Gastroesophageal sphincter (tissue), 4 donors: ENCODE results near the gene IL31. TPM values are rescaled to one million over a fixed set of nuclear protein-coding genes. Genes with fewer than 3 reads are reported as not detected.

Source experiments
- ATAC-seq: fragments of 150-250 bp; one replicate; pipeline ENCODE4 v1.9.1; 2016; ENCODE audit warnings: mild to moderate bottlenecking, moderate library complexity
- H3K27ac ChIP-seq, 4 donors: fragments of 200-600 bp; sonication (generic) in 3 of 4; 1 replicate in 3 of 4; 2 replicates in 1 of 4; pipeline ENCODE4 v1.5.1; 2016 to 2019
- H3K27me3 ChIP-seq: fragments of 200-600 bp; sonication (generic); one replicate; pipeline ENCODE4 v1.5.1; 2019
- H3K36me3 ChIP-seq, 2 donors: fragments of 200-600 bp; sonication (generic); one replicate each; pipeline ENCODE4 v1.5.1; 2019; ENCODE audit warnings: control low read depth in 1 of 2
- H3K4me1 ChIP-seq, 3 donors: fragments of 200-600 bp; sonication (generic); 1 replicate in 2 of 3; 2 replicates in 1 of 3; pipeline ENCODE4 v1.5.1; 2016 to 2019; ENCODE audit warnings: control low read depth in 2 of 3
- H3K4me3 ChIP-seq, 2 donors: fragments of 200-600 bp; sonication (generic); one replicate each; pipeline ENCODE4 v1.5.1; 2019; ENCODE audit warnings: mild to moderate bottlenecking in 1 of 2, moderate library complexity in 1 of 2
- H3K9me3 ChIP-seq, 3 donors: fragments of 200-600 bp; sonication (generic); one replicate each; pipeline ENCODE4 v1.5.1; 2017 to 2019; ENCODE audit warnings: control low read depth in 2 of 3
- CTCF ChIP-seq, 4 experiments: fragments of 200-600 bp in 2 of 4; fragments of 450-650 bp in 2 of 4; sonication (generic) in 1 of 4; IDR thresholded peaks; one replicate each; pipeline ENCODE4 v1.5.1; 2017 to 2019; ENCODE audit warnings: antibody characterized with exemption in 4 of 4, mild to moderate bottlenecking in 2 of 4, moderate library complexity in 2 of 4
- EP300 ChIP-seq: sonication (generic); formaldehyde crosslinking; IDR thresholded peaks from one replicate; pipeline ENCODE4 v1.6.1; 2017; ENCODE audit warnings: antibody characterized with exemption, mild to moderate bottlenecking
- POLR2A ChIP-seq, 2 donors: fragments of 450-650 bp; IDR thresholded peaks; one replicate each; pipeline ENCODE4 v1.6.1; 2017; ENCODE audit warnings: antibody characterized with exemption in 2 of 2, mild to moderate bottlenecking in 2 of 2, moderate library complexity in 1 of 2
- POLR2AphosphoS5 ChIP-seq: sonication (generic); formaldehyde crosslinking; IDR thresholded peaks from one replicate; pipeline ENCODE4 v1.6.1; 2017; ENCODE audit warnings: antibody characterized with exemption
- WGBS, 2 donors: methylation state at CpG; one replicate each; pipeline ENCODE4 v1.1.5; 2018; ENCODE audit warnings: low coverage in 1 of 2; 5-methylcytosine and 5-hydroxymethylcytosine counted together
- total RNA-seq, 4 donors: library from RNA; depleted of rRNA; stranded (reverse); fragments of >200 nt; gene quantifications; one replicate each; pipeline ENCODE4 v1.1.0, GENCODE V29; 2016

Gene IL31
- total RNA-seq, 4 donors from 2014 or later: not detected

- H3K27ac ChIP-seq: no peak overlapping the region
- ATAC-seq: no peak
- H3K4me3 ChIP-seq: no peak overlapping the region
- H3K36me3 ChIP-seq: no peaks in the 10 kb centered on the region
- no peaks in the 10 kb centered on the region for H3K4me1 ChIP-seq
- WGBS, 2 donors: 94% methylated on average over 3 of the region's 3 CpGs; no CpG with 5 or more reads in 1 of the 2 donors
- no peaks in the 10 kb centered on the region for H3K9me3 ChIP-seq
- TF ChIP-seq POLR2A (IDR thresholded peaks at IDR 0.05) (no peak), EP300 (no peak), POLR2AphosphoS5 (no peak), CTCF (IDR thresholded peaks at IDR 0.05) (no peak)
- H3K27me3 ChIP-seq: peaks cover 4% of the 10 kb centered on the region
These were observed 11.0 kb downstream of the IL31 start for GRCh38 chr12:122162976-122163375.

- H3K36me3 ChIP-seq: no peaks in the 10 kb centered on the region
- ATAC-seq: no peak
- no peak overlapping the region for H3K27ac ChIP-seq
- no peaks in the 10 kb centered on the region for H3K4me1 ChIP-seq
- peaks cover 3% of the 10 kb centered on the region for H3K27me3 ChIP-seq
- TF ChIP-seq POLR2A (IDR thresholded peaks at IDR 0.05) (no peak), POLR2AphosphoS5 (no peak), EP300 (no peak), CTCF (IDR thresholded peaks at IDR 0.05) (no peak)
- no peak overlapping the region for H3K4me3 ChIP-seq
- WGBS, 2 donors: 78 to 79% methylated on average over 7 of the region's 8 CpGs
- no peaks in the 10 kb centered on the region for H3K9me3 ChIP-seq
These were observed 12.3 kb downstream of the IL31 start for GRCh38 chr12:122161682-122162081.

- H3K4me3 ChIP-seq: no peak overlapping the region
- no peaks in the 10 kb centered on the region for H3K27me3 ChIP-seq
- H3K4me1 ChIP-seq: no peaks in the 10 kb centered on the region
- H3K9me3 ChIP-seq: no peaks in the 10 kb centered on the region
- no peaks in the 10 kb centered on the region for H3K36me3 ChIP-seq
- ATAC-seq: no peak
- H3K27ac ChIP-seq: no peak overlapping the region
- WGBS, 2 donors: 69 to 75% methylated on average over 7 to 9 of the region's 11 CpGs
- TF ChIP-seq CTCF (IDR thresholded peaks at IDR 0.05) (no peak), POLR2AphosphoS5 (no peak), EP300 (no peak), POLR2A (IDR thresholded peaks at IDR 0.05) (no peak)
These were observed 13.3 kb downstream of the IL31 start for GRCh38 chr12:122160761-122161160.

- no peak for TF ChIP-seq POLR2AphosphoS5
- Histone ChIP-seq H3K9me3 (no peaks in the 10 kb centered on the region), H3K36me3 (no peaks in the 10 kb centered on the region), H3K27me3 (no peaks in the 10 kb centered on the region), H3K4me3 (no peak overlapping the region), H3K4me1 (no peaks in the 10 kb centered on the region), H3K27ac (no peak overlapping the region)
- WGBS, 2 donors: 60 to 61% methylated on average over 4 of the region's 4 CpGs
- no peak for ATAC-seq
These were observed 14.1 kb downstream of the IL31 start for GRCh38 chr12:122159882-122160281.

- H3K27me3 ChIP-seq: no peaks in the 10 kb centered on the region
- no peaks in the 10 kb centered on the region for H3K9me3 ChIP-seq
- no peak overlapping the region for H3K4me3 ChIP-seq
- ATAC-seq: no peak
- no peaks in the 10 kb centered on the region for H3K4me1 ChIP-seq
- no peaks in the 10 kb centered on the region for H3K36me3 ChIP-seq
- H3K27ac ChIP-seq: no peak overlapping the region
- WGBS, 2 donors: 80% methylated on average over 6 to 7 of the region's 7 CpGs
- TF ChIP-seq POLR2AphosphoS5: no peak
- no peak for TF ChIP-seq POLR2A (IDR thresholded peaks at IDR 0.05)
- TF ChIP-seq CTCF (IDR thresholded peaks at IDR 0.05): no peak
- no peak for TF ChIP-seq EP300
These were observed 15.2 kb downstream of the IL31 start for GRCh38 chr12:122158700-122159285.
